ENCODE measurements around the gene SIGLEC5. TPM values are rescaled to one million over a fixed set of nuclear protein-coding genes. Genes with fewer than 3 reads are reported as not detected.

Gene SIGLEC5
- total RNA-seq, 1 donor from 2014 or later, result not detected

GRCh38 chr19:51668216-51668615 is 38.0 kb upstream of the SIGLEC5 start:
- FAIRE-seq, result no peak
- Mint-ChIP-seq H3K4me1 (ENCODE audit: low read depth, unreplicated experiment) (no peaks in the 10 kb centered on the region), H3K9me3 (ENCODE audit: unreplicated experiment) (peaks cover 3% of the 10 kb centered on the region), H3K27me3 (ENCODE audit: low read depth, unreplicated experiment) (peaks cover 20% of the 10 kb centered on the region), H3K4me3 (ENCODE audit: unreplicated experiment) (no peak overlapping the region), H3K36me3 (ENCODE audit: low read depth, unreplicated experiment) (no peaks in the 10 kb centered on the region), H3K27ac (ENCODE audit: unreplicated experiment) (no peak overlapping the region)
- Histone ChIP-seq H3K4me3 (ENCODE audit: insufficient read depth, low read depth, low read length) (no peak overlapping the region), H3K27ac (ENCODE audit: low read depth, low read length) (no peak overlapping the region), H3K9ac (ENCODE audit: low read length) (no peak overlapping the region), H3K4me1 (ENCODE audit: insufficient read depth, low read length) (no peaks in the 10 kb centered on the region), H3K36me3 (ENCODE audit: insufficient read depth, low read length) (no peaks in the 10 kb centered on the region), H3K79me2 (ENCODE audit: insufficient read depth, low read length) (no peaks in the 10 kb centered on the region), H3K9me3 (ENCODE audit: insufficient read depth, low read depth, low read length) (no peaks in the 10 kb centered on the region), H3K4me2 (ENCODE audit: low read length) (no peak overlapping the region), H3K27me3 (ENCODE audit: insufficient read depth, low read length) (no peaks in the 10 kb centered on the region), H2AFZ (ENCODE audit: low read depth, low read length) (no peak overlapping the region), H4K20me1 (ENCODE audit: insufficient read depth, low read length) (no peaks in the 10 kb centered on the region)
- DNase-seq (ENCODE audit: low read depth), result no peak
- no peak for TF ChIP-seq CTCF (IDR thresholded peaks at IDR 0.05; ENCODE audit: insufficient read depth, low read depth, low read length)
- TF ChIP-seq EZH2 (IDR thresholded peaks at IDR 0.05; ENCODE audit: insufficient read depth, low read length), result no peak

- DNase-seq (ENCODE audit: low read depth), result no peak
- Mint-ChIP-seq H3K4me3 (ENCODE audit: unreplicated experiment) (no peak overlapping the region), H3K27me3 (ENCODE audit: low read depth, unreplicated experiment) (peaks cover 27% of the 10 kb centered on the region), H3K27ac (ENCODE audit: unreplicated experiment) (no peak overlapping the region), H3K9me3 (ENCODE audit: unreplicated experiment) (peaks cover 3% of the 10 kb centered on the region), H3K4me1 (ENCODE audit: low read depth, unreplicated experiment) (no peaks in the 10 kb centered on the region), H3K36me3 (ENCODE audit: low read depth, unreplicated experiment) (no peaks in the 10 kb centered on the region)
- Histone ChIP-seq H3K27ac (ENCODE audit: low read depth, low read length) (no peak overlapping the region), H2AFZ (ENCODE audit: low read depth, low read length) (no peak overlapping the region), H3K4me3 (ENCODE audit: insufficient read depth, low read depth, low read length) (no peak overlapping the region), H3K27me3 (ENCODE audit: insufficient read depth, low read length) (no peaks in the 10 kb centered on the region), H3K4me2 (ENCODE audit: low read length) (no peak overlapping the region), H3K79me2 (ENCODE audit: insufficient read depth, low read length) (no peaks in the 10 kb centered on the region), H3K9me3 (ENCODE audit: insufficient read depth, low read depth, low read length) (no peaks in the 10 kb centered on the region), H4K20me1 (ENCODE audit: insufficient read depth, low read length) (no peaks in the 10 kb centered on the region), H3K4me1 (ENCODE audit: insufficient read depth, low read length) (no peaks in the 10 kb centered on the region), H3K9ac (ENCODE audit: low read length) (no peak overlapping the region), H3K36me3 (ENCODE audit: insufficient read depth, low read length) (no peaks in the 10 kb centered on the region)
- TF ChIP-seq CTCF (IDR thresholded peaks at IDR 0.05; ENCODE audit: insufficient read depth, low read depth, low read length) (no peak), EZH2 (IDR thresholded peaks at IDR 0.05; ENCODE audit: insufficient read depth, low read length) (no peak)
- no peak for FAIRE-seq
Measured at GRCh38 chr19:51664997-51665396, 34.8 kb upstream of the SIGLEC5 start.

- Histone ChIP-seq H2AFZ (ENCODE audit: low read depth, low read length) (no peak overlapping the region), H3K27ac (ENCODE audit: low read depth, low read length) (no peak overlapping the region), H4K20me1 (ENCODE audit: insufficient read depth, low read length) (no peaks in the 10 kb centered on the region), H3K36me3 (ENCODE audit: insufficient read depth, low read length) (no peaks in the 10 kb centered on the region), H3K4me1 (ENCODE audit: insufficient read depth, low read length) (no peaks in the 10 kb centered on the region), H3K4me3 (ENCODE audit: insufficient read depth, low read depth, low read length) (no peak overlapping the region), H3K79me2 (ENCODE audit: insufficient read depth, low read length) (no peaks in the 10 kb centered on the region), H3K27me3 (ENCODE audit: insufficient read depth, low read length) (no peaks in the 10 kb centered on the region), H3K4me2 (ENCODE audit: low read length) (no peak overlapping the region), H3K9me3 (ENCODE audit: insufficient read depth, low read depth, low read length) (no peaks in the 10 kb centered on the region), H3K9ac (ENCODE audit: low read length) (no peak overlapping the region)
- no peak for TF ChIP-seq CTCF (IDR thresholded peaks at IDR 0.05; ENCODE audit: insufficient read depth, low read depth, low read length)
- no peak for TF ChIP-seq EZH2 (IDR thresholded peaks at IDR 0.05; ENCODE audit: insufficient read depth, low read length)
- no peak overlapping the region for H3K4me3 Mint-ChIP-seq (ENCODE audit: unreplicated experiment)
- H3K9me3 Mint-ChIP-seq (ENCODE audit: unreplicated experiment), result peaks cover 3% of the 10 kb centered on the region
- no peak for DNase-seq (ENCODE audit: low read depth)
- no peak for FAIRE-seq
- H3K27me3 Mint-ChIP-seq (ENCODE audit: low read depth, unreplicated experiment), result peaks cover 31% of the 10 kb centered on the region
- no peak overlapping the region for H3K27ac Mint-ChIP-seq (ENCODE audit: unreplicated experiment)
- no peaks in the 10 kb centered on the region for H3K36me3 Mint-ChIP-seq (ENCODE audit: low read depth, unreplicated experiment)
- H3K4me1 Mint-ChIP-seq (ENCODE audit: low read depth, unreplicated experiment), result no peaks in the 10 kb centered on the region
Measured at GRCh38 chr19:51664131-51664530, 33.9 kb upstream of the SIGLEC5 start.
